Measurements from ENCODE around the gene NUDT17.

GRCh38 chr1:145884675-145885074 is 39.2 kb downstream of the NUDT17 start:
- no peak for TF ChIP-seq FOSL1 (IDR thresholded peaks at IDR 0.05; ENCODE audit: low read depth)
- no peak for TF ChIP-seq POLR2AphosphoS5 (IDR thresholded peaks at IDR 0.05; ENCODE audit: low read depth, low read length)
- TF ChIP-seq EZH2 (IDR thresholded peaks at IDR 0.05) = no peak
- no peak for TF ChIP-seq CTCF (IDR thresholded peaks at IDR 0.05 in 2 of 3, conservative IDR thresholded peaks at IDR 0.05 in 1 of 3; ENCODE audit: borderline replicate concordance in 1 of 3, insufficient read depth in 1 of 3, low read depth in 2 of 3, low read length in 2 of 3)
- TF ChIP-seq EZH2phosphoT487 (IDR thresholded peaks at IDR 0.05; ENCODE audit: borderline replicate concordance) = no peak
- no peak for TF ChIP-seq SP1 (IDR thresholded peaks at IDR 0.05; ENCODE audit: low read depth)
- TF ChIP-seq ELF1 (IDR thresholded peaks at IDR 0.05; ENCODE audit: borderline replicate concordance, low read depth) = no peak
- no peak for TF ChIP-seq MAX (IDR thresholded peaks at IDR 0.05)
- TF ChIP-seq ZNF274 (IDR thresholded peaks at IDR 0.05; ENCODE audit: low read depth, low read length) = no peak
- no peak for TF ChIP-seq ZBTB33 (IDR thresholded peaks at IDR 0.05; ENCODE audit: extremely low read depth, insufficient replicate concordance, low read length)
- no peak for TF ChIP-seq REST (IDR thresholded peaks at IDR 0.05; ENCODE audit: low read depth)
- no peak for TF ChIP-seq POLR2A (IDR thresholded peaks at IDR 0.05; ENCODE audit: borderline replicate concordance, extremely low read depth, insufficient read depth, insufficient read length)

Data from HCT116 (cell line).